HepG2 (cell line): ENCODE measurements around the gene RPS2. TPM values are rescaled to one million over a fixed set of nuclear protein-coding genes. Genes with fewer than 3 reads are reported as not detected.
A peak's percentile ranks its signal among the peaks of the same experiment; 100 is the strongest.

Experiments
- ASH2L ChIP-seq: fragments of 300-600, 200-600 bp; sonication (generic); IDR thresholded peaks from 2 replicates; pipeline ENCODE4 v1.7.0; 2017; ENCODE audit warnings: low read depth, mild to moderate bottlenecking, moderate library complexity, mixed read lengths, low read length; ENCODE audit not compliant: insufficient read length
- EP300 ChIP-seq, 3 experiments: sonication (generic) in 1 of 3; formaldehyde crosslinking in 1 of 3; IDR thresholded peaks; 2 replicates each; pipeline versions ENCODE4 v1.5.1 to v1.6.1; 2011 to 2020; ENCODE audit warnings: low read depth in 2 of 3, low read length in 2 of 3, borderline replicate concordance in 1 of 3, improper control_type of control experiment in 1 of 3, mild to moderate bottlenecking in 1 of 3, missing genetic modification reagents in 1 of 3, moderate library complexity in 1 of 3
- HDAC1 ChIP-seq: sonication (generic); formaldehyde crosslinking; IDR thresholded peaks from 2 replicates; pipeline ENCODE4 v1.5.1; 2020; ENCODE audit warnings: mild to moderate bottlenecking, missing genetic modification reagents
- HNF4G ChIP-seq, 2 experiments: sonication (generic) in 1 of 2; formaldehyde crosslinking in 1 of 2; IDR thresholded peaks; 2 replicates each; pipeline versions ENCODE4 v1.4.0 to v1.6.1; 2011 to 2020; ENCODE audit warnings: borderline replicate concordance in 2 of 2, low read depth in 2 of 2, mild to moderate bottlenecking in 2 of 2, low read length in 1 of 2, missing genetic modification reagents in 1 of 2, moderate library complexity in 1 of 2
- HNRNPL ChIP-seq: fragments of 200-400 bp; formaldehyde crosslinking; IDR thresholded peaks from 2 replicates; pipeline ENCODE4 v1.6.1; 2017; ENCODE audit warnings: mild to moderate bottlenecking, low read depth, low read length
- MAZ ChIP-seq, 2 experiments: sonication (generic) in 1 of 2; formaldehyde crosslinking in 1 of 2; IDR thresholded peaks; 2 replicates each; pipeline versions ENCODE4 v1.5.0 to v1.6.1; 2012 to 2020; ENCODE audit warnings: low read depth in 2 of 2, mild to moderate bottlenecking in 2 of 2, borderline replicate concordance in 1 of 2, improper control_type of control experiment in 1 of 2, low read length in 1 of 2, missing genetic modification reagents in 1 of 2, moderate library complexity in 1 of 2
- MIXL1 ChIP-seq: IDR thresholded peaks from 2 replicates; pipeline ENCODE4 v1.6.1; 2016
- PHF21A ChIP-seq: sonication (generic); formaldehyde crosslinking; IDR thresholded peaks from 2 replicates; pipeline ENCODE4 v1.5.0; 2020; ENCODE audit warnings: mild to moderate bottlenecking, missing genetic modification reagents
- POLR2G ChIP-seq: fragments of 200-400 bp; formaldehyde crosslinking; IDR thresholded peaks from 2 replicates; pipeline ENCODE4 v1.6.1; 2018; ENCODE audit warnings: mild to moderate bottlenecking, low read depth, low read length, moderate library complexity
- SPEN ChIP-seq: sonication (generic); formaldehyde crosslinking; IDR thresholded peaks from 2 replicates; pipeline ENCODE4 v1.5.1; 2020; ENCODE audit warnings: low read depth, mild to moderate bottlenecking, missing genetic modification reagents
- TFAP4 ChIP-seq: sonication (generic); IDR thresholded peaks from 2 replicates; pipeline ENCODE4 v1.6.1; 2016; ENCODE audit warnings: low read depth, borderline replicate concordance
- TP53 ChIP-seq: sonication (generic); formaldehyde crosslinking; conservative IDR thresholded peaks from 2 replicates; pipeline ENCODE4 v1.4.0; 2020; ENCODE audit warnings: missing genetic modification reagents
- YEATS2 ChIP-seq: sonication (generic); formaldehyde crosslinking; IDR thresholded peaks from 2 replicates; pipeline ENCODE4 v1.4.0; 2020; ENCODE audit warnings: missing genetic modification reagents, borderline replicate concordance
- ZBTB34 ChIP-seq: sonication (generic); formaldehyde crosslinking; IDR thresholded peaks from 2 replicates; pipeline ENCODE4 v1.8.0; 2022; ENCODE audit warnings: mild to moderate bottlenecking, missing genetic modification reagents
- ZFX ChIP-seq: sonication (generic); formaldehyde crosslinking; IDR thresholded peaks from 2 replicates; pipeline ENCODE4 v1.4.0; 2020; ENCODE audit warnings: mild to moderate bottlenecking, low read depth, missing genetic modification reagents, moderate library complexity
- ZFY ChIP-seq: sonication (generic); formaldehyde crosslinking; IDR thresholded peaks from 2 replicates; pipeline ENCODE4 v1.4.0; 2020; ENCODE audit warnings: missing genetic modification reagents
- ZNF350 ChIP-seq: sonication (generic); formaldehyde crosslinking; IDR thresholded peaks from 2 replicates; pipeline ENCODE4 v1.4.0; 2020; ENCODE audit warnings: mild to moderate bottlenecking, low read depth, missing genetic modification reagents, borderline replicate concordance
- ZNF883 ChIP-seq: sonication (generic); formaldehyde crosslinking; IDR thresholded peaks from 2 replicates; pipeline ENCODE4 v1.5.1; 2020; ENCODE audit warnings: mild to moderate bottlenecking, missing genetic modification reagents; ENCODE audit errors: not compliant biosample characterization
- polyA plus RNA-seq, 8 experiments: library from polyadenylated mRNA; depleted of rRNA in 3 of 8; stranded (reverse) in 7 of 8; unstranded in 1 of 8; fragments of >200 nt; fragmentation: Illumina TruSeq in 4 of 8; extraction: Trizol in 4 of 8; gene quantifications; 2 replicates each; pipeline versions ENCODE4 v1.2.1 to v1.2.3, GENCODE V29; 2011 to 2016; ENCODE audit warnings: low read depth in 4 of 8, missing spikeins in 1 of 8, mixed read lengths in 1 of 8; ENCODE audit not compliant: insufficient read depth in 1 of 8
- total RNA-seq, 5 experiments: library from RNA; depleted of rRNA; stranded (reverse); fragments of >200 nt; fragmentation: Illumina TruSeq; extraction: Trizol; gene quantifications; 2 replicates each; pipeline ENCODE4 v1.2.3, GENCODE V29; 2016; ENCODE audit warnings: low read depth in 1 of 5
- TF ChIP-seq, protein P1 (sequence below): sonication (generic); formaldehyde crosslinking; IDR thresholded peaks from 2 replicates; pipeline ENCODE4 v1.5.0; 2020; ENCODE audit warnings: missing genetic modification reagents, mild to moderate bottlenecking, borderline replicate concordance

The RPS2 gene
- total and polyA plus RNA-seq, 2 of the 13 experiments (the other 11 are each of a cell fraction or from before 2014, with no cell fraction given), result 1,908 to 4,514 TPM

DNA sequence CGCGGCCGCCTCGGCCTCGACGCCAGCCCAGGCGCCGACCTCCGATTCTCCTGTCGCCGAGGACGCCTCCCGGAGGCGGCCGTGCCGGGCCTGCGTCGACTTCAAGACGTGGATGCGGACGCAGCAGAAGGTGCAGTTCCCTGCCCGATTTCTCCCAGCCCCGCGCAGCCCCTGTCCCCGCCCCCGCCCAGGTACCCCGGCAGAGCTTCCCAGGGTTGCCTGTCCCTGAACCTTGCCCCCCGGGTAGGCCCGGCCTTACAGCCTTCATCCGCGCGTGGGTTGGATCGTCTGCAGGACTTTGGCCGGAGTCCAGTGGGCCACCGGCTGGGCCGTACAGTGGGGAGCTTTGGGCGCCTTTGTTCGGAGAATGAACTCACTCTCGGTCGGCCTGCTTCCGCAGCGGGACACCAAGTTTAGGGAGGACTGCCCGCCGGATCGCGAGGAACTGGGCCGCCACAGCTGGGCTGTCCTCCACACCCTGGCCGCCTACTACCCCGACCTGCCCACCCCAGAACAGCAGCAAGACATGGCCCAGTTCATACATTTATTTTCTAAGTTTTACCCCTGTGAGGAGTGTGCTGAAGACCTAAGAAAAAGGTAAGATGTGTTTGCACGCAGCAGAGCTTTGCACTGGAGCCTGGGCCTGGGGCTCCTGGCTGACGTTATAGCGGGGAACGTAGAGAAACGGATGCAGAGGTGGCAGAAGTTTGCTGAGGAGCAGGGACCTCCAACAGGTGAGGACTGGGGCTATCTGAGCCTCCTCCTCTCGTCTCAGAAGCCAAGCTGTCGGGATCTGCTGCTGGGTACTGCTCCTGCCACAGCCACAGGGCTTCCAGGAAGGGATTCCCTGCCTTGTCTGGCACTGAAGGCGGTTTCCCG lies 20.0 kb upstream of the RPS2 start (continued):
- TF ChIP-seq, protein P1, sequence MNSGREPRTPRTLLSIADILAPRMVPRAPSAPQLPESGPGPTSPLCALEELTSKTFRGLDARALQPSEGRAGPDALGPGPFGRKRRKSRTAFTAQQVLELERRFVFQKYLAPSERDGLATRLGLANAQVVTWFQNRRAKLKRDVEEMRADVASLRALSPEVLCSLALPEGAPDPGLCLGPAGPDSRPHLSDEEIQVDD (CRISPR knock-in tag), result peak; percentile 62; the same call in 1 of the 2 replicates
- peak; percentile 89 for TF ChIP-seq HNF4G (IDR thresholded peaks at IDR 0.05; ENCODE audit: borderline replicate concordance, low read depth, low read length)
- TF ChIP-seq HNF4G (CRISPR knock-in tag; IDR thresholded peaks at IDR 0.05; ENCODE audit: borderline replicate concordance, low read depth), result no peak; the same call in 1 of the 2 replicates
- TF ChIP-seq ZNF883 (CRISPR knock-in tag), result peak; percentile 1
- 0 out of 4 replicates have a peak, but pooled peaks of 1 of the 2 experiments have one; percentile 22 for TF ChIP-seq EP300 (IDR thresholded peaks at IDR 0.05; ENCODE audit: low read depth in 2 of 2, low read length in 2 of 2)
- no peak for TF ChIP-seq EP300 (CRISPR knock-in tag; IDR thresholded peaks at IDR 0.05; ENCODE audit: borderline replicate concordance)
- TF ChIP-seq HDAC1 (CRISPR knock-in tag), result peak; percentile 79
- 0 out of 2 replicates have a peak, but pooled peaks have one; percentile 12 for TF ChIP-seq MIXL1 (CRISPR knock-in tag)
- TF ChIP-seq PHF21A (CRISPR knock-in tag), result peak; percentile 35; the same call in 1 of the 2 replicates
- no peak for TF ChIP-seq TP53
- 0 out of 2 replicates have a peak, but pooled peaks have one; percentile 56 for TF ChIP-seq ZNF350 (CRISPR knock-in tag)
- TF ChIP-seq ZFX, result peak; percentile 71; the same call in 1 of the 2 replicates
- TF ChIP-seq MAZ (IDR thresholded peaks at IDR 0.05; ENCODE audit: borderline replicate concordance, low read depth, low read length), result no peak
- TF ChIP-seq MAZ (CRISPR knock-in tag; IDR thresholded peaks at IDR 0.05; ENCODE audit: low read depth), result 0 out of 2 replicates have a peak, but pooled peaks have one; percentile 11
- TF ChIP-seq POLR2G, result peak; percentile 19; the same call in 1 of the 2 replicates
- no peak for TF ChIP-seq ZBTB34
- 0 out of 2 replicates have a peak, but pooled peaks have one; percentile 54 for TF ChIP-seq HNRNPL
- peak; percentile 73; the same call in 1 of the 2 replicates for TF ChIP-seq ZFY (CRISPR knock-in tag)
- 0 out of 2 replicates have a peak, but pooled peaks have one; percentile 7 for TF ChIP-seq TFAP4
- TF ChIP-seq YEATS2, result 0 out of 2 replicates have a peak, but pooled peaks have one; percentile 7
- peak; percentile 13; the same call in 1 of the 2 replicates for TF ChIP-seq SPEN
- peak; percentile 89 for TF ChIP-seq ASH2L
